Stimulated activated CD4-positive, alpha-beta T cell treated with anti-CD3 and anti-CD28 coated beads, Interleukin-4, amount 100 ng/mL, for 48 hours (primary cell): ENCODE results near the gene PTHLH.

ENCODE experiments used
- DNase-seq, 2 donors: peaks; one replicate each; pipeline ENCODE4 v3.0.0-alpha.2; 2020; ENCODE audit warnings: low read depth in 2 of 2

The PTHLH gene

GRCh38 chr12:27937768-27938167 is 34.8 kb downstream of the PTHLH start:
- no peak for DNase-seq

- no peak for DNase-seq
Measured at GRCh38 chr12:27936196-27936595, 36.3 kb downstream of the PTHLH start.

GRCh38 chr12:27934276-27934675 is 38.3 kb downstream of the PTHLH start:
- DNase-seq: no peak

- no peak for DNase-seq
Measured at GRCh38 chr12:27931390-27931789, 41.1 kb downstream of the PTHLH start.

DNA sequence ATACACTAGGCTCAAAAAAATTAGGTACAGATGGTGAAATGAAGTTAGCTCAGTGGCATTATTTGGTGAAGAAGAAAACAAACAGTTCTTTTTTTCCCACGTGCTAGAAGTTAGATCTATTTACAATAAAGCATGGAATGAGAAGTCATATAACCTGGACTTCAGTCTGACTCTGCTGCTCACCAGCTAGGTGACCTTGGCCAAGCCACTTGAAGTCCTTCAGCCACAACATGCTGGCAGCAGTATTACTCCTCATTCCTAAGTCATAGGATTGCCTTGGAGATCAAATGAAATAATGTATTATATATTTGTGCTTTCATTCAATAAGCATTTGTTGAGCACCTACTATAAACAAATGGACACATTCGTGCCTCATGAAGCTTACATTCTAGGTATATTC is 45.2 kb downstream of the PTHLH start:
- DNase-seq: no peak

DNA sequence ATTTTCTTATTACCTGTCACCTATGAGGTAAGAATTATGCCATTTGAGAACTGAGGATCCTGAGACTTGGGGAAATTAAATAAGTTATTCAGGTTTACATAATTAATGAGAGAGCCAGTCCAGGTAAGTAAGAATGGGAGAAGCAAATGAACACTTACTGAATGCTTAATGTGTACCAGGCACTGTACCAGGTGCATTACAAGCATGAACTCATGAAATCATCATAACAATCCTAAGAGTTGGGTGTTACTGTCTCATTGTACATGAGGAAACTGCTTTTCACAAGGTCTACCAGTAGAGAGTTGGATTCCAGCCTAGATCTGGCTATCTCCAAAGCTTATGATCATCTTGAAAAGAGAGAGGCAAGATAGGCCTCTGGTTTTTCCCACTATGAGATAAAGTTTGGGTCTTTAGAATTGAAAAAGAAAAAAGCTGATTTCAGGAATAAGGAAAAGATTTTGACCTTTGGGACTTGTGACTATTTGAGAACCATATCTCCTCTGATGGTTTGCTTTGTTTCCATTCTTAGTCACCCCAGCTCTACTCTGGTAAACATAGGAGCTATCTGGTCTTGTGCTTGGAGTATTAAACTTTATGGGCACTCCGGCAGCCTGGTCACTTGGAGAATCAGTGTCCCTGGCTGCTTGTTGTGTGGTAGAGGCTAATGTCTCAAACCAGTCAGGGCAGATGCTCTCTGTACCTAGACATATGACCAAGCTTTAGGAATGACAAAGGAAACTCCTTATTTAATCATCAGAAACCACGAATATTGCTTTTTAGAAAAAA is 48.0 kb downstream of the PTHLH start:
- no peak for DNase-seq

DNA sequence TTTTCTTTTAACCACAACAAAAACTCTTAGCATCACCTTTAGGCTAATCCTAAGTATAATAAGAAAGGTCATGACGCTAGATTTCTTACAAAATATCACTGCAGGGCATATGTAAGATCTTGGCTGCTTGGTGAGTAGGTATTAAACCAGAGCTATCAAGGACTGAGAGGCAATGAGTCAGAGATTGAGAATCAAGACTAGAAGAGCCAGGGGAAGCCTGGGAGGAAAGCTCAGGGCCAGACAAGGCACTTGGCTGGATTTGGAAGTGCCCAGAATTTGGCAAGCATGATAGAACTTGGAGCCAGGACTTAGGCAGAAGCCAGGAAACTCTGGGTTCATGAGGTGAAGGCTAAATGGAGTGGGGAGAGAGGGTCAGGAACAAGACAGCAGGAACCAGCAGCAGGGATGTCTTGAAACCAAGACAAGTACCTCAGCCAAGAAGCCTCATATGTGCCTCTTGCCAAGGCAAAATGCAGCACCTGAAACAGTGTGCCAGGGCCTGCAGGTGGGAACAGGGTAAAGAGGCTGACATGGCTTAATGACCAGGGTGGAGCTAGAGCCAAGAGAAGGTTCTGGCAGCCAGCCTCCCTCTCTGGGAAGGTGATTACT is 49.9 kb downstream of the PTHLH start:
- no peak for DNase-seq

DNA sequence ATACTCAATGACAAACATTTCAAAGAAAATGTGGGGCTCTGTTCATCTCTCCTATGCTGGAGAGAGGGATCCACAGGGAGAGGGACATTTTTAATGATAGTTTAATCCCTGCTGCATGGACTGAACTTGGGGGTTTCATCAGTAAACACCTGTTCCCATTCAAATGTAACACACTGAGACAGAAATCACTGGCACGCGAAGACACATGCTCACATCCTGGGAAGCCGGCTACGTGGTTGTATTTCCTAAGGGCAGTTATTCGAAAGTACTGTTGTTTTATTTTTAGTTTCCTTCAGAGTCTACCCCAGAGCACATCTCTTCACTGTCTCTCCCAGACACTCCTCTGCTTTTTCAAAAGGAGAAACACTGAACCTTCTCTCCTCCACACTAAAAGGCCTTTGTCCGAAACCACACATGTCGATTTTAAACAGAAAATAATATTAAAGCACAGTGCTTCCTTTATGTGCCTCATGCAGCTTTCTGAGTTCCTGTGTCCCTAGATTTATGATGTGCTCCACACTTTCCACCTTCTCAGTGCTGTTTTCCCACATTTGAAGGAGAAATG is 52.8 kb downstream of the PTHLH start:
- no peak for DNase-seq

- no peak for DNase-seq
Measured at GRCh38 chr12:27915536-27915935, 57.0 kb downstream of the PTHLH start.

DNA sequence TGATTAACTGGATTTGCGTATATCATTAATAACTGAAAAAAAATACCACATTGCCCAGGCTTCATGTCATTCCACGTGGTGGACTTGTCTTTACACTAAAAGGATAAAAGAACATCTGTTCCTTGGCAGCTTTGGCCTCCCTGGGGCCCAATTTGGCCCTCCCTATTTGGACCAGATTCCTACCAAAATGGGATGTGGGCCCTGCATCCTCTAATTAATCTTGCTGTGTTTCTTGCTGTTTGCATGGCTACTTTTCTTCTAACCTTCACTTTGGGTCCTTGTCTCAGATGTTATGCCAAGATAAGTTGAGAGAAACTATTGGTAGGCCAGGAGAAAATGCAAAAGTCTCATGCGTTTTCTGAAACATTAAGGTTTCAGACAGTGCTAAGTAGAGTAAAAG is 57.5 kb downstream of the PTHLH start:
- DNase-seq: no peak

DNA sequence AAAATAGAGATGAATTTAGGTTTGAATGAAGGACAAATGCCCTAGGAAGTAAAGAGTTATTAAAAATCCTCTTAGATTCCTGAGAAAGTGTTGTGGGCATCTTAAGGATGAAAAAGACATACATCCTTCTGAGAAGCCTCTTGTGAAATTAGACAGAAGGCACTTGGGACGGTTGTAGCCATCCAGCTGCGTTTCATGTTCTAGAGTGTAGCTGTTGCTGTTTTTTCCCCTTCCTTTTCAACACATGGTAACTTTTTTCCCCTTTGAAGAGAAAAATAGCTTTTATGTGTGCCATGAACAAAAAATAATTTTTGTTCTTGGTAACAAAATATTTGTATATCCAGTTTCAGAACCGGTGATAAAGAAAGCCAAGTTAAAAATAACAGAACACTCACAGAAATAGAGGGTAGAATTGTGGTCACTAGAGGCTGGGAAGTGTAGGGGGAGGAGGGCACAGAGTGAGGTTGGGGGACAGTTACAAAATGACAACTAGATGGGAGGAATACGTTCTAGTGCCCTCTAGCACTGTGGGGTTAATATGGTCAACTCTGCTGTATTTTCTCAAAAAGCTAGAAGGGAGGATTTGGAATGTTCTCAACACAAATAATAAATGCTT is 58.4 kb downstream of the PTHLH start:
- no peak for DNase-seq

- DNase-seq: no peak
Measured at GRCh38 chr12:27911397-27911796, 61.1 kb downstream of the PTHLH start.
